DMS 273 treated with DMSO at 0.1 percent for 48 hours (cell line): ENCODE data around the gene EPC1.
"Not testable (repeated sequence)": the region's sequence is repeated elsewhere in the genome, so short reads cannot be mapped to it uniquely, and the experiment has no call there.

Experiments
- DNase-seq: peaks from one replicate; lab custom pipeline; 2025; lab: John Stamatoyannopoulos, UW

EPC1 gene, protein sequence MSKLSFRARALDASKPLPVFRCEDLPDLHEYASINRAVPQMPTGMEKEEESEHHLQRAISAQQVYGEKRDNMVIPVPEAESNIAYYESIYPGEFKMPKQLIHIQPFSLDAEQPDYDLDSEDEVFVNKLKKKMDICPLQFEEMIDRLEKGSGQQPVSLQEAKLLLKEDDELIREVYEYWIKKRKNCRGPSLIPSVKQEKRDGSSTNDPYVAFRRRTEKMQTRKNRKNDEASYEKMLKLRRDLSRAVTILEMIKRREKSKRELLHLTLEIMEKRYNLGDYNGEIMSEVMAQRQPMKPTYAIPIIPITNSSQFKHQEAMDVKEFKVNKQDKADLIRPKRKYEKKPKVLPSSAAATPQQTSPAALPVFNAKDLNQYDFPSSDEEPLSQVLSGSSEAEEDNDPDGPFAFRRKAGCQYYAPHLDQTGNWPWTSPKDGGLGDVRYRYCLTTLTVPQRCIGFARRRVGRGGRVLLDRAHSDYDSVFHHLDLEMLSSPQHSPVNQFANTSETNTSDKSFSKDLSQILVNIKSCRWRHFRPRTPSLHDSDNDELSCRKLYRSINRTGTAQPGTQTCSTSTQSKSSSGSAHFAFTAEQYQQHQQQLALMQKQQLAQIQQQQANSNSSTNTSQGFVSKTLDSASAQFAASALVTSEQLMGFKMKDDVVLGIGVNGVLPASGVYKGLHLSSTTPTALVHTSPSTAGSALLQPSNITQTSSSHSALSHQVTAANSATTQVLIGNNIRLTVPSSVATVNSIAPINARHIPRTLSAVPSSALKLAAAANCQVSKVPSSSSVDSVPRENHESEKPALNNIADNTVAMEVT

DNA sequence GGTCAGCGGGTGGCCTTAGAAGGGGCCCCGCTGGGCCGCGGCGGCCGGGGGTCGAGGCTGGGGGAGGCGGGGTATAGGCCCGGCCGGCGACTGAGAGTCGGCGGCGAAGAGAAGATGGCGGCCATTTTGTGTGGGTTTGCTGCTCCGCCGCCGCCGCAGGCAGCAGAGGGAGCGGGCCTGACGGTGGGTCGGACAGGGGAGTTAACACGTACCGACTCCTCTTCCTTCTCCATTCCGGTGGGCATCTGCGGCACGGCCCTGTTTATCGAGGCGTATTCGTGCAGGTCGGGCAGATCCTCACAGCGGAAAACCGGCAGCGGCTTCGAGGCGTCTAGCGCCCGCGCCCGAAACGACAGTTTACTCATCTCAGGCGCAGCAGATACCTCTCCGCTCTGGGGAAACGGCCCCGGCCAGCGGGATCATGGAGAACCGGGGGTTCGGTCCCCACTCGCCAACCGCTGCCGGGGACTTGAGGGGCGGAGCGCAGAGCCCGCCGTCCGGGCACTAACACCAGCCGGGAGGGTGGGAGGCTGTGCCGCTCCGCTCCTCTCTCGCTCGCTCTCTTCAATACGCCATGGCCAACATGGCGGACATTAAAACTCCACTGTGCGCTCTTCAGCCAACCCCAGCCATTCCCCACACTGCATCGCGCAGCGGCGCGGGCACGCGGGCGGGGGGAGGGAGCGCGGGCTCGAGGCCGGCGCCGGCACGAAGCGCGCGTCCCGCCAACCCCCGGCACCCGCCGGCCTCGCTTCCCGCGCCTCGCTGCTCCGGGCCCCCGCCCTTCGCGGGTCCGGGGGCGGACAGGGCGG lies at the start of gene EPC1:
Gene EPC1, minus strand, starts transcription at position 608 of the 812 bp plus-strand sequence. Its CDS starts 243 bp downstream, at position 365.
- peak; percentile 56 for DNase-seq

DNA sequence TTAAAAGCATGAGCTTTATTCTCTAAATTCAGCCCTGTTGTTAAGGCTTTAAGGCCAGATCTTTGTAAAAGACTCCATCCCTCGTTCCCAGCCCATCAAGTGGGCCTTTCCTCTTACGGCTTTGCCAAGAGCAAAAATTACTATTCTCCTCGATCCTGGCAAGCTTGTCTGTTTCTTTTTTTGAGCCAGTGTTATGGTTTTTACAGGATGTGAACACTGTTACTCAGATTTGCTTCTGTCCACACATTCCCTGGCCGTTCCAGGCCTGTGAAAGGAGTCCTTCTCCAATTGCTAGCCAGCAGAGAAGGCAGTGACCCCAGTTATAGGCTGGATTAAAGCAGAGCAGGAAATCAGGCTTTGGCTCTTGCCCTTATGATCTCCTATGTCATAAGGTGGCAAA lies 47.0 kb upstream of the EPC1 start:
- DNase-seq = no peak

DNA sequence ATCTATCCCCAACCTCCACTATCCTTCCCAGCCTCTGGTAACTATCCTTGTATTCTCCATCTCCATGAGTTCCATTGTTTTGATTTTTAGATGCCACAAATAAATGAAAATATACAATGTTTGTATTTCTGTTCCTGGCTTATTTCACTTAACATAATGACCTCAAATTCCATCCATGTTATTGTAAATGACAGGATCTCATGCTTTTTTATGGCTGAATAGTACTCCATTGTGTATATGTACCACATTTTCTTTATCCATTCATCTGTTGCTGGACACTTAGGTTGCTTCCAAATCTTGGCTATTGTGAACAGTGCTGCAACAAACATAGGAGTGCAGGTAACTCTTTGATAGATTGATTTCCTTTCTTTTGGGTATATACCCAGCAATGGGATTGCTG lies 45.3 kb upstream of the EPC1 start:
- DNase-seq = not testable (repeated sequence)

DNA sequence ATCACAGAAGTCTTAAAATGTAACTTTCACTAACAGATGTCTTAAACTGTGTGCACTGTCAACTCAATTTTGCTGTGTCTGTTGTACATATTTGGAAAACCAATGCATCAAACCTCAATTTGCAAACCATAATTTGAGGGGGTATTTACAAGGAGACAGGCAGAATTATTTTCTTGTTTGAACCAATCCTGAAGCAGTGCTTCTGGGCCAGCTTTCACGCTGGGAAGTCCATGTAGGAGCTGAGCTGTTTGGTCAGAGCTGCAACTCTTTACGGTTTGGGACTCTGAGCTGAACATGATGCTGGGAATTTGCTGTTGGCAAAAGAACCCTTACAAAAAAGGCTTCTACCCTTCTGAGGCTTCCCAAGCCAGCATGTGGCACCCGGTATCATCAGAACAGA lies 43.2 kb upstream of the EPC1 start:
- no peak for DNase-seq

- DNase-seq = no peak
These were observed 41.5 kb upstream of the EPC1 start for GRCh38 chr10:32388258-32389027.

- DNase-seq = no peak
These were observed 39.8 kb upstream of the EPC1 start for GRCh38 chr10:32386623-32387260.

DNA sequence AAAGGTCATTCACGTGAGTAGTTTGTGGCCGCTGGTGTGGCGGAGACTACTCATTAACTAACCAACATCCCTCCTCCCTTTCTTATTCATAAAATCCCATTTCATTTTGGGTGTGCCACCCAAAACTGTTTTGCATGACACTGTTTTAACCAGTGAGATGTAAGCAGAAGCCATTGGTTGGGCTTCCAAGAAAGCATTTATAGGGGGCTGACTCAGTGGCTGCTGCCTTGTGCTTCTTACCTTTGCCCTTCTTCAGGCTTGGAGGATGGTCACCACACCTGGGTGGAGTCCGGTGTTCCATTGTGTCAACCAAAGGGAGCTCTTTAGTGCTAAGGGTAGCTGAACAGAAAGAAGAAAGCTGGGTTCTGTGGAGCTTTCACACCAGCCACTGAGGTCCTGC lies 37.2 kb upstream of the EPC1 start:
- no peak for DNase-seq

- no peak for DNase-seq
These were observed 34.2 kb upstream of the EPC1 start for GRCh38 chr10:32381165-32381564.

- no peak for DNase-seq
These were observed 33.1 kb upstream of the EPC1 start for GRCh38 chr10:32379950-32380551.

DNA sequence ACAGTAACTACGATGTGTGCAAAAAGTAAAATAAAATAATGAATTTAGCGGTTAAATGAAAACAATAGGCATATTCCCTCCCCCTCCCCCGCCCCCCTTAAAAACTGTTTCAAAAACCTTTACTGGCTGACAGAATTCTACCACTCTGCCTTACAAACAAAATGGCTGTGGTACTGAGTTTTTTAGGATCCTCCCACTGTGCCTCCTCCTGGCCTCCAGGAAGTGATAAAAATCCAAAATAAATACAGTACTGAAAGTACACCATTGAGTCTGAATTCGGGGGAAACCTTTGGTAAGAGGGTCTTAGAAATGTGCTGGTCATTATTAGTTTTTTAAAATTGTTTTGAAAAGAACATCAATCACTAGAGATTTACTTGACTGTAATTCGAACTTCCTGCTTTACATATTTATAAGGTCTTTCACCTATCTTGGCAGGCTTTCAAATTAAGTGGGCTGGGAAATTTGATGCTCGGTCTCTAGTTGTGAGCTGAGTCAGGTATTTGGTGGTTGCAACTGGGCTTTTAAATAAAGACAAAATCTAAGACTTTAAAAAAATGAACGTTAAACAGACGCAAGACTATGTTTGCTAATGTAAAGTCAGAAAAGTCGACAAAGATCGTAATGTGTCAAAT lies 32.5 kb upstream of the EPC1 start:
- peak; percentile 71 for DNase-seq

GRCh38 chr10:32378363-32379317 lies 31.7 kb upstream of the EPC1 start:
- peak; percentile 41 for DNase-seq

GRCh38 chr10:32377458-32378259 lies 30.7 kb upstream of the EPC1 start:
- DNase-seq = peak; percentile 17

DNA sequence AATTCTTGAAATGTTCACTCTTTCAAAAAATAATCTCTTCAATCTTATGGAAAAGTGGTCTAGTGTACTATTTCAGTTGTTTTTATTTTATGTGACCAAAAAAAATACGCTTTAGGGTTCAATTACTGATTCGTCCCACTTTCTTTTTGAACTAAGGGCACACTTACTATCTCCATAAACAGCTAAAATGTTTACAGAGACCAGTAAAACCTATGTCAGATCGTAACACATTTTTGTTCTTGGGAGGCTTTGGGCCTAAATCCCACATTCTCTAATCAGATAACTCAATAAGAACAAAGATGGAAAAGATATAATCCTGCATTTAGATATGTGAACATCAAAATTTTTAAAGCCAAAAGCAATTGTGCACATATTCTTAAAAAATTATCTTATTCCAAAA lies 29.8 kb upstream of the EPC1 start:
- DNase-seq = no peak

DNA sequence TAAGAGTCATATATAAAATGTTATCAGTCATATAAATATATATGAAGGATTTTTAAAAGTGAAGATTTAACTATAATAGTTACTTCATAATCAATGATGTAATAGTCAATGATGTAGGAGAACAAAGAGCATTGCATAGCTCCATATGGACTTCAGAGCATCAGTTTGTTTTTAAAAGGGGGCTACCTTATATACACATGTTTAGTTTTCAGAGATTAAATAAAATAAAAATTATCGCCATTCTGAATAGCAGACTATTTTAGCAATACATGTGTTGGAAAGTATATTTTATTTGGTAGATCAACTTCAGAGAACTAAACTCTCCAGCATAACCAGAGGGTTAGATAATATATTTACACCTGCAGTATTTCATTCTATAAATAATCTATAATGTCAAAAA lies 29.1 kb upstream of the EPC1 start:
- no peak for DNase-seq

DNA sequence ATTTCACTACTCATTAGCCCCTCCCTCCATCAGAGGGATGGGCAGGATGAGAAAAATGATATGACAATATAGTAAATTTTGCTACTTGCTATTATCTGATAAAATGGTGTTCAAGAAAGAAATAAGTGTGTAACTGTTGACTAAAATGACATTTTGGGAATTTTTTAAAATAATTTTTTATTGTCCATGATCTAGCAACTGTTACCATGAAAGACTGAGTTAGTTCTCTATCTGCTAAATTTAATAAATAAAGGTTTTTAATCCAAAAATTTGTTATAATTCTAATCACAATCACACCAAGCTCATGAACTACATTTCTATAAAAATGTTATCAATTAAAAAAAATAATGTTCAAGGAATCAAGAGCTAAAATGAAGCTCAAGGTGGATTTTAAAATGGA lies 28.7 kb upstream of the EPC1 start:
- no peak for DNase-seq

GRCh38 chr10:32374605-32375004 lies 27.6 kb upstream of the EPC1 start:
- no peak for DNase-seq

DNA sequence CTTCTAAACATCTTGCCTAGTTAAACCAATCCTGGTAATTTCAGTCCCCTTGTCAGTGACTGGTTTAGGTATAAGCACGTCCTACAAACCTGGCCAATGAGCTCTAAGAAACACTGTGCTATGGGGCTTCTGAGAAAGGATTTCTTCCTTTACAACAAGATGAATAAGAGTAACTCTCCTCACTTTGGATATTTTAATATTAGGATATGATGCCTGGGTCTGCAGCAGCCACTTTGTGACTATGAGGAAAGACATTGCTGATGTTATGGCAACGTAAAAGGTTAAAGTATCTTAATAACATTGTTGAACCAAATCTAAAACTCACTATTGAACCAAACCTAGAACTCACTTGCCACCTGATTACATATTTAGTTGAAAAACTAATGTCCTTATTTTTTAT lies 26.5 kb upstream of the EPC1 start:
- DNase-seq = no peak

GRCh38 chr10:32373031-32373430 lies 26.1 kb upstream of the EPC1 start:
- no peak for DNase-seq
